Upper lobe of right lung (tissue), 1 donor: ENCODE data around the gene FARP2. TPM values are rescaled to one million over a fixed set of nuclear protein-coding genes. Genes with fewer than 3 reads are reported as not detected.

Source experiments
- ATAC-seq: fragments of 200-7000 bp; cut with Tn5 transposase; one replicate; pipeline ENCODE4 v1.9.1; 2020; ENCODE audit warnings: mild to moderate bottlenecking, moderate library complexity
- DNase-seq: peaks from one replicate; pipeline ENCODE4 v3.0.0-alpha.2; 2020
- H3K27ac ChIP-seq: fragments of 200-600 bp; one replicate; pipeline ENCODE4 v1.8.0; 2022
- H3K27me3 ChIP-seq: fragments of 200-600 bp; one replicate; pipeline ENCODE4 v1.8.0; 2022; ENCODE audit warnings: mild to moderate bottlenecking
- H3K36me3 ChIP-seq: fragments of 200-600 bp; one replicate; pipeline ENCODE4 v1.8.0; 2022
- H3K4me1 ChIP-seq: fragments of 200-600 bp; one replicate; pipeline ENCODE4 v1.8.0; 2022
- H3K4me3 ChIP-seq: fragments of 200-600 bp; one replicate; pipeline ENCODE4 v1.8.0; 2022; ENCODE audit warnings: mild to moderate bottlenecking
- H3K9me3 ChIP-seq: fragments of 200-600 bp; one replicate; pipeline ENCODE4 v1.8.0; 2022
- CTCF ChIP-seq: fragments of 200-600 bp; IDR thresholded peaks from one replicate; pipeline ENCODE4 v1.8.0; 2022; ENCODE audit warnings: antibody characterized with exemption
- intact Hi-C: fragments of 100-400 bp; cut with DNase I; formaldehyde crosslinking; loops from one replicate; pipeline ENCODE4 v1.11.0; 2022
- total RNA-seq: library from RNA; stranded (reverse); fragmentation: NEBNext Ultra II Directional; extraction: Animal tissue kit (Norgen Biotek cat#: 25700); gene quantifications from one replicate; pipeline ENCODE4 v1.2.1, GENCODE V29; 2021
- donor health status: DM: no; HTN: yes; CAD: no; lungs with severe emphysema.

Gene FARP2
- total RNA-seq, 1 donor from 2014 or later: 48.6 TPM

- Histone ChIP-seq H3K4me3 (no peak overlapping the region), H3K27ac (no peak overlapping the region), H3K27me3 (no peaks in the 10 kb centered on the region), H3K36me3 (peaks cover 20% of the 10 kb centered on the region), H3K4me1 (no peaks in the 10 kb centered on the region), H3K9me3 (no peaks in the 10 kb centered on the region)
- ATAC-seq: no peak
- TF ChIP-seq CTCF: no peak
- intact Hi-C loops: no loop called here
- DNase-seq: no peak
Observed at GRCh38 chr2:241467777-241468475, 111.8 kb downstream of the FARP2 start.

GRCh38 chr2:241468476-241468781 is 112.3 kb downstream of the FARP2 start:
- TF ChIP-seq CTCF: no peak
- DNase-seq (no peak), ATAC-seq (peak; percentile 7)
- H3K27me3 ChIP-seq: no peaks in the 10 kb centered on the region
- no peaks in the 10 kb centered on the region for H3K9me3 ChIP-seq
- no peak overlapping the region for H3K4me3 ChIP-seq
- H3K4me1 ChIP-seq: no peaks in the 10 kb centered on the region
- no peak overlapping the region for H3K27ac ChIP-seq
- intact Hi-C loops: no loop called here
- peaks cover 16% of the 10 kb centered on the region for H3K36me3 ChIP-seq

- Histone ChIP-seq H3K9me3 (no peaks in the 10 kb centered on the region), H3K27ac (no peak overlapping the region), H3K4me1 (no peaks in the 10 kb centered on the region), H3K4me3 (no peak overlapping the region), H3K27me3 (no peaks in the 10 kb centered on the region), H3K36me3 (peaks cover 13% of the 10 kb centered on the region)
- DNase-seq (no peak), ATAC-seq (no peak)
- intact Hi-C loops: no loop called here
- TF ChIP-seq CTCF: no peak
Observed at GRCh38 chr2:241469746-241470145, 113.7 kb downstream of the FARP2 start.

- ATAC-seq (no peak), DNase-seq (no peak)
- Histone ChIP-seq H3K9me3 (no peaks in the 10 kb centered on the region), H3K36me3 (peaks cover 15% of the 10 kb centered on the region), H3K27ac (no peak overlapping the region), H3K4me1 (no peaks in the 10 kb centered on the region), H3K27me3 (no peaks in the 10 kb centered on the region), H3K4me3 (no peak overlapping the region)
- TF ChIP-seq CTCF: no peak
- intact Hi-C loops: no loop called here
Observed at GRCh38 chr2:241473399-241473798, 117.3 kb downstream of the FARP2 start.

GRCh38 chr2:241475267-241475666 is 119.2 kb downstream of the FARP2 start:
- no peak for ATAC-seq
- Histone ChIP-seq H3K27ac (no peak overlapping the region), H3K4me1 (no peaks in the 10 kb centered on the region), H3K27me3 (no peaks in the 10 kb centered on the region), H3K4me3 (no peak overlapping the region), H3K9me3 (no peaks in the 10 kb centered on the region), H3K36me3 (peaks cover 13% of the 10 kb centered on the region)
- TF ChIP-seq CTCF: no peak
- intact Hi-C loops: no loop called here
- DNase-seq: no peak

- no peak overlapping the region for H3K27ac ChIP-seq
- intact Hi-C loops: no loop called here
- H3K27me3 ChIP-seq: no peaks in the 10 kb centered on the region
- DNase-seq: no peak
- H3K4me1 ChIP-seq: no peaks in the 10 kb centered on the region
- H3K4me3 ChIP-seq: no peak overlapping the region
- no peak for ATAC-seq
- TF ChIP-seq CTCF: no peak
- no peaks in the 10 kb centered on the region for H3K9me3 ChIP-seq
- peaks cover 13% of the 10 kb centered on the region for H3K36me3 ChIP-seq
Observed at GRCh38 chr2:241478166-241478565, 122.1 kb downstream of the FARP2 start.
